Spleen (tissue), 7 donors: ENCODE results near the gene DPH2.

Experiments used
- POLR2A ChIP-seq, 3 donors: fragments of 450-650 bp; IDR thresholded peaks; one replicate each; pipeline ENCODE4 v1.5.1; 2017; ENCODE audit warnings: antibody characterized with exemption in 3 of 3, mild to moderate bottlenecking in 1 of 3
- TF ChIP-seq, protein P1 (sequence below), 11 experiments: fragments of 200-600 bp in 7 of 11; fragments of 450-650 bp in 4 of 11; sonication (generic) in 4 of 11; IDR thresholded peaks in 8 of 11; conservative IDR thresholded peaks in 3 of 11; 1 replicate in 7 of 11; 2 replicates in 4 of 11; pipeline versions ENCODE4 v1.4.0 to v1.8.0; 2016 to 2021; ENCODE audit warnings: antibody characterized with exemption in 11 of 11, inconsistent platforms in 4 of 11, mild to moderate bottlenecking in 1 of 11
- donor health status: DM: no; HTN: no; CAD: no; lungs with moderate emphysema.
- donor health status: DM: no; HTN: no; CAD: no.
- donor health status: DM: no; HTN: no; CAD: no.

DNA sequence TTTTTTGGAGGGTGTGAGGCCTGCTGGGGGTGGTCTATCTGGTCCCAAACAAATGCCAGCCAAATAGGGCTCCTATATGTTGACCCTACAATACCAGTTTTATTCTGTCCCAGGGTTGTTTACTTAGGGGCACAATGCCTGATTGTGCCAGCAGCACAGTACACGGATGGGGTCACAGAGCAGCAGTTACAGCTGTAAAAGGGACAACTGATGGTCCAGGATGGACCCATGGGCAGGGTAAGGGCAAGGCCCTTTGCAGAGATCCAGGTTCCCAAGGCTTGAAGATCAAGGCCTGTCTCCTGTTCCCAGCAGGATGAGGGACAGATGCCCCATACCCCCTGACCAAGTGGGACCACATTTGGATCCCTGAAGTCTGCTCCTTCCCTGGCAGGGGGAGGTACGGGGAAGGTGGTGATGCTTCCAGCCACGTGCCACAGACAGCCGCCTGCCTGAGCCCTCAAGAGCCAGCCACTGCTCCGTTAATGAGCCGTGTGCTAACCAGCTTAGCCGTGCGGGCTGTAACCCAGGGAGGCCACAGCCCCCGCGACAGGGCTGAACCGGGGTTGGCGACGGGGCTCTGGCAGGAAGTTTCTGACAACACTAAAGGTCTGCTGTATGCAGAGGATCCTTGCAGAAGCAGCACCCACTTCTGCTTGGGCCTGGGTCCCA lies 43.3 kb downstream of the DPH2 start:
- TF ChIP-seq, protein P1, sequence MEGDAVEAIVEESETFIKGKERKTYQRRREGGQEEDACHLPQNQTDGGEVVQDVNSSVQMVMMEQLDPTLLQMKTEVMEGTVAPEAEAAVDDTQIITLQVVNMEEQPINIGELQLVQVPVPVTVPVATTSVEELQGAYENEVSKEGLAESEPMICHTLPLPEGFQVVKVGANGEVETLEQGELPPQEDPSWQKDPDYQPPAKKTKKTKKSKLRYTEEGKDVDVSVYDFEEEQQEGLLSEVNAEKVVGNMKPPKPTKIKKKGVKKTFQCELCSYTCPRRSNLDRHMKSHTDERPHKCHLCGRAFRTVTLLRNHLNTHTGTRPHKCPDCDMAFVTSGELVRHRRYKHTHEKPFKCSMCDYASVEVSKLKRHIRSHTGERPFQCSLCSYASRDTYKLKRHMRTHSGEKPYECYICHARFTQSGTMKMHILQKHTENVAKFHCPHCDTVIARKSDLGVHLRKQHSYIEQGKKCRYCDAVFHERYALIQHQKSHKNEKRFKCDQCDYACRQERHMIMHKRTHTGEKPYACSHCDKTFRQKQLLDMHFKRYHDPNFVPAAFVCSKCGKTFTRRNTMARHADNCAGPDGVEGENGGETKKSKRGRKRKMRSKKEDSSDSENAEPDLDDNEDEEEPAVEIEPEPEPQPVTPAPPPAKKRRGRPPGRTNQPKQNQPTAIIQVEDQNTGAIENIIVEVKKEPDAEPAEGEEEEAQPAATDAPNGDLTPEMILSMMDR (IDR thresholded peaks at IDR 0.05 in 8 of 11, conservative IDR thresholded peaks at IDR 0.05 in 3 of 11) = no peak
- no peak for TF ChIP-seq POLR2A (IDR thresholded peaks at IDR 0.05)
